NCI-H69 (cell line): Measurements from ENCODE around the gene TUBG2.
A peak's percentile ranks its signal among the peaks of the same experiment; 100 is the strongest.
"Not testable (repeated sequence)": the region's sequence is repeated elsewhere in the genome, so short reads cannot be mapped to it uniquely, and the experiment has no call there.

Source experiments
- DNase-seq: peaks from one replicate; lab custom pipeline; 2025; lab: John Stamatoyannopoulos, UW

The TUBG2 gene

DNA sequence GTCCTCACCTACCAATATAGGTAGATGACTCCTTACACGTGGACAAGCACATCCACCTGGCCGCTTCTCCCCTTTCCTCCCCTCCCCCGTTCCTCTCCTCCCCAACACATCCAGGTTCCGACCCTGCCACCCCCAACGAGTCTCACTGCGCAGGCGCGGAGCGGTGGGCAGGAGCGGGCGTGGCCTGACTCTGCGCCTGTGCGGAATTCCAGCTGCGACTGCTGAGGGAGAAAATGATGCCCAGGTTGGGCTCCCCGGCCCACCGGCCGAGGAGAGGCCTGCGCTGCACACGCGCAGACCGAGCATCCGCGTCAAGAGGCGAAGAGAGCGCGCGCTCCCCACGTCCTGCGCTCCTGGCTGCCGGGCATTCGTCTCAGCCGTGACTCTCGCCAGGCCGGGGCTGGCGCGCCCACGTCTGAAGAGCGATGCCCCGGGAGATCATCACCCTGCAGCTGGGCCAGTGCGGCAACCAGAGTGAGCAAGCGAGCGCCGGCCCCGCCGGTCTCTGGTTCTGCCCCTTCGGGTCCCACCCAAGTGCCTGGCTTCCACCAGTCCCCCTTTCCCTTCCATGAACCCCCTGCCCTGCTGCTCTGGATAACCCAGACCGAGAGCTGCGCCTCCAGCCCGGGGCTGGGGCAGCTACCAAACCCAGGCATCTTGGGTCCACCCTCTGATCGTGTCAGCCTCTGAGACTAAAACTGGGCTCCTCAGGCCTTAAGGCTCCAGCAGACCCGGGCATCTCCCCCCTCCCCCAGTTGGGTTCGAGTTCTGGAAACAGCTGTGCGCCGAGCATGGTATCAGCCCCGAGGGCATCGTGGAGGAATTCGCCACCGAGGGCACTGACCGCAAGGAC is at the start of gene TUBG2:
Gene TUBG2 (plus strand): TSS at position 206 of the 853 bp plus-strand sequence. CDS start 220 bp downstream, at position 426.
- peak; percentile 98 for DNase-seq

DNA sequence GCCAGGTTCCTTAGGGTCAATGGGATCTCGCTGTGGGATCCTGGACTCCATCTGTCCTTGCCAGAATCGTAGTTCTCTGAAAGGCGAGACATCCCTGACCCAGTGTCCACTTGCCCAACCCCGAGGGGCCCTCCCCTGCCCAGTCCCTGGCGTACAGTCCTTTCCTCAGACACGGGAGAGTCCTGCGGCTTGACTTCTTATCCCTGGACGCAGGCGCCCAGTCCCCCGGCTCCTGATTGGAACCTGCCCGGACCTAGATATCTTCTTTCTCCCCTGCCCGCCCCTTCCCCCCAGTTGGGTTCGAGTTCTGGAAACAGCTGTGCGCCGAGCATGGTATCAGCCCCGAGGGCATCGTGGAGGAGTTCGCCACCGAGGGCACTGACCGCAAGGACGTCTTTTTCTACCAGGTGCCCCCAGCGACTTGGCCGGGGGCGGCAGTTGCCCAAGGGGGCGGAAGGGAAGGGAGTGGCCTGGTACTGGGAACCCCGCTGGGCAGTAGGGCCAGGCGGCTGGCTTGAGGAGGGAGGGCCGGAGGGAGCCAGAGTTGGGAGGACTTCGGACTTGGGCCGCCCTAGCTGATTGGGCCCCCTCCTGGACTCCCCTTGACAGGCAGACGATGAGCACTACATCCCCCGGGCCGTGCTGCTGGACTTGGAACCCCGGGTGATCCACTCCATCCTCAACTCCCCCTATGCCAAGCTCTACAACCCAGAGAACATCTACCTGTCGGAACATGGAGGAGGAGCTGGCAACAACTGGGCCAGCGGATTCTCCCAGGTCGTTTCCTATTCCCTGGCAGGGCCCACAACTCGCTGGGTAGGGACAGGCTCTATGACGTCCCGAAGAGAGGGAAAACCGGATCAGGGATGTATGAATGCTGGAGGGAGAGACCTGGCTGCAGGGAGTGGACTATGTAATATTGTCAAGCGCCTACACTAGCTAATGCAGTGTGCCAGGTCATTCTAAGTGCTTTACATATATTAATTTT is 49.0 kb upstream of the TUBG2 start:
- DNase-seq: peak; percentile 63

DNA sequence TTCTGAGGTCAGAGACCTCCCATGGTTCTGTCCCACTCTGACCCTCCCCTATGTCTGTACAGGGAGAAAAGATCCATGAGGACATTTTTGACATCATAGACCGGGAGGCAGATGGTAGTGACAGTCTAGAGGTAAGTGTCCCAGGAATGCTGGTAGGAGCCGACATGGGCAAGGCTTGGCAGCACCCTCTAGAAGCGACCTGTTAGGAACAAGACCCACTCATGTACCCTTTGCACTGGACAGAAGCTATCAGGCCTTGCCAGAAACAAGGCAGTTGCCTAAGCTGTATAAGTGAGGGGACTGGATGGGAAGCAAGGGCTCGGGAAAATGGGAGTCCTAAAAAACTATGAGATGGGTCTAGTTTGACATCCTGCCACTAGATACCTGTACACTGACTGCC is 47.1 kb upstream of the TUBG2 start:
- DNase-seq: no peak

DNA sequence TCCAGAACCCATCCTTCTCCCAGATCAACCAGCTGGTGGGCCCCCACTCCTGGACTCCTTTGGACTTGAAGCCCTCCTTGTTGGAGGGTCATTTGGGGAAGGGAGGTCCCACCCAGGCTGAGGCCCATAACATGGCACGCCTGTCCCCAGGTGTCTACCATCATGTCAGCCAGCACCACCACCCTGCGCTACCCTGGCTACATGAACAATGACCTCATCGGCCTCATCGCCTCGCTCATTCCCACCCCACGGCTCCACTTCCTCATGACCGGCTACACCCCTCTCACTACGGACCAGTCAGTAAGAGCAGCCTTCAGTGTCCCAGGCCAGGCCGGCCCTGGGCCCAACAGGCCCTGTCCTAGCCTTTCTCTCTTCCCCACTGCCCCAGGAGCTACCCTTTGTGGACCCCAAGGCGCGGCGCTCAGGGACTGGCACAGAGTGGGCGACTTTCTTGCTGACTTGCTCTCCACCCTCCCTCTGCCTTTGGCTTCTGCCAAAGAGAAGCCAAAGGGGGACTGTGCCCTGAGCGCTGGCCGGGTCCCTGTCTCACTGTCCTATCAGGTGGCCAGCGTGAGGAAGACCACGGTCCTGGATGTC is 45.3 kb upstream of the TUBG2 start:
- DNase-seq: no peak

DNA sequence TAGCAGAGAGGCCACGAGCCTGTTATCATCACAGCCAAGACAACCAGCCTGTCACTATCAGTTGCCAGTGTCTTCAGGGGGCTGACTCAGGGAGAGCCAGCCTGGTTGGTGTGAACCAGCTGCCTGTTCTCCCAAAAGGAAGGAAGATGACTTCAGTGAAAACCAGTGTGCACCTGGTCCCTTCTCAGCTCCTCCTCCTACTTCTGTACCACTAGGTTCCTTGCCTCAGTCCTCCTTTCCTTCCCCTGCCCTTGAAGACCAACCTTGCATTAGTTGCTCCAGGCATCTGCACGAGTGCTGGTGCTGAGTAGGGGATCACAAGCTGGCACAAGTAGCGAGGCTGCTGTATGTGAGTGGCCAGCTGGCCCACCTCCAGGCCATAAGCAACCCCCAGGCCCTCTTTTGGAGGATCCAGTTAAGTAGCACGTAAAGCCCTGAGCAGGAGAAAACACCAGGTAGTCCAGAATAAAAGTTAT is 41.1 kb upstream of the TUBG2 start:
- peak; percentile 48 for DNase-seq

DNA sequence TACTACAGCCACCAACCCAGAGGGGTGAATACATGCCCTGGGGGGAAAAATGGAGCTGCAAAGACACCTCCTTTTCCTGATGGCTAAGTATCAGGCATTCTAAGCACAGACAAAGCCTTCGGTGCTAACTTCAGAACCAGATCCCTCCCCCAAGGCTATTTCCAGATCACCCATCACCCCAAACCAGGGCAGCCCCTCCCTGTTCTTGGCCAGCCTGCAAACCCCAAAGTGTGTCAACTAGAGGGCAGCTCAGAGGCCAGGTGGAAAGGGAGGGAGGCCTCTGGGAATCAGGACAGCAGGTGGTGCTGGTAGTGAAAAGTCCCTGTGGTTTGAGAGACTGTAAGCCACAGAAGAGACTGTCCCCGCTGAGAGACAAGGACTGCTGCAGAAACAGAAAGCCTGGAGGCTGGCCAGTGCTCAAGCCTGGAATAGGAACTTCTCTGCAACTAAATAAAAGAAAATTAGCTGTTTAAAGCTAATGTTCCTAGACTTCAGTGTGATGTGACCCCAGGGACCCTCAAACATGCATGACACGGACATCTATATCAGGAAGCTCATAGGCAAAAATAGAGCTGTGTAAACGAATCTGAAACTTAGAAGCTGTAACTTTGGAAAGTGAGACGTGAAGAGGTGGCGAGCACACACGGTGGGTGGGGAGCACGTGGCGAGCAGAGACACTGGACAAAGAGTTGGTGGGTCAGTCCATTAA is 40.5 kb upstream of the TUBG2 start:
- DNase-seq: peak; percentile 67

DNA sequence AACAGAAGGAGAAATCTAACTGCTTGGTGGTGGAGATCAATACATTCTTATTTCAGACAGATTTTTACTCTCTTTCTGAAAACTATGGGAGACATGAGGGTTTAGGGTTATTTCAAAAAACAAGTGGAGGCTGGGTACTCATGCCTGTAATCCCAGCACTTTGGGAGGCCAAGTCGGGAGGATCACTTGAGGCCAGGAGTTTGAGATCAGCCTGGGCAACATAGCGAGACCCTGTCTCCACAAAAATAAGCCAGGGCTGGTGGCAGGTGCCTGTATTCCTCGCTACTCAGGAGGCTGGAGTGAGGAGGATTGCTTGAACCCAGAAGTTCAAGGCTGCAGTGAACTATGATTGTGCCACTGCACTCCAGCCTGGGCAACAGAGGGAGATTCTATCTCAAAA is 37.1 kb upstream of the TUBG2 start:
- not testable (repeated sequence) for DNase-seq

DNA sequence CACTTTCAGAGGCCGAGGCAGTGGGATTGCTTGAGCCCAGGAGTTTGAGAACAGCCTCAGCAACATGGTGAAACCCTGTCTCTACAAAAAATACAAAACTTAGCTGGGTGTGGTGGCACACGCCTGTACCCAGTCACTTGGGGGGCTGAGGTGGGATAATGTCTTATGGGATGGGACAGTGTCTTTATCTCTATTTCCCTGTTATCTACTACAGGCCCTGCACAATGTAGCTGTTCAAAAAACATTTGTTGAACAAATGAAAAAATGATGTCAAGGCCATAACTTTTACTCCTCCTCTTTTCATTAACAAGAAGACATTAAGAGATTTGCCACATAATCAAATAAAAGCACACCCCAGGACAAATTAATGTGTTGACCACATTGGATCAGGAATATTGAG is 35.8 kb upstream of the TUBG2 start:
- no peak for DNase-seq

DNA sequence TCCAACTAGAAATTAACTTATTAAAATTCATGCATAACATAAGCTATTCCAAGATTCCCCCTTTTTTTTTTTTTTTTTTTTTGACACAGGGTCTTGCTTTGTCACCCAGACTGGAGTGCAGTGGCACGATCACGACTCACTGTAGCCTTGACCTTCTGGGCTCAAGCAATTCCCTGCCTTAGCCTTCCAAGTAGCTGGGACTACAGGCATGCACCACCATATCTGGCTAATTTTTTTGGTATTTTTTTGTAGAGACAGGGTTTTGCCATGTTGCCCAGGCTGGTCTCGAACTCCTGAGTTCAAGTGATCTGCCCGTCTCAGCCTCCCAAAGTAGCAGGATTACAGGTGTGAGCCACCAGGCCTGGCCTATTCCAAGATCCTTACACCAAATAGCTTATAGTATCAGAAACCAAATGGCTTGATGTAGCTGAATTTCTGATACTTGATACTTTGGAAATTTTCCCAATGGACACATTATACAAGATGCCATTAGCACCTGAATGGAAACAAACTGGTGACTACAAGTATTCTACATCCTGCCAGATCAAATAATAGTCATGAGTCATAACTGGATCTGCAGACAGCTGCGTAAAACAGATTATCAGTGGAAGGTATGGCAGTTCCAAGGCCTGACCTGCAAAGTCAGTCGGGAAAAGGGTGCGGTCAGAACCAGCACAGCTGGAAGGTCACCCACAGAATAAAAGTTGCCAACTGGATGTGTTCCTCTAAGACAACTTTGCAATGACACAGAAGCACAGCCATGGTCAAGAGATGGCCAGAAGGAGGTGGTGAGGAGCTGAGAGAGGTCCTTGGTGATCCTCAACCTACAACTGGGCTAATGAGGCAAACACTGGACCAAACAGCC is 35.1 kb upstream of the TUBG2 start:
- peak; percentile 62 for DNase-seq

DNA sequence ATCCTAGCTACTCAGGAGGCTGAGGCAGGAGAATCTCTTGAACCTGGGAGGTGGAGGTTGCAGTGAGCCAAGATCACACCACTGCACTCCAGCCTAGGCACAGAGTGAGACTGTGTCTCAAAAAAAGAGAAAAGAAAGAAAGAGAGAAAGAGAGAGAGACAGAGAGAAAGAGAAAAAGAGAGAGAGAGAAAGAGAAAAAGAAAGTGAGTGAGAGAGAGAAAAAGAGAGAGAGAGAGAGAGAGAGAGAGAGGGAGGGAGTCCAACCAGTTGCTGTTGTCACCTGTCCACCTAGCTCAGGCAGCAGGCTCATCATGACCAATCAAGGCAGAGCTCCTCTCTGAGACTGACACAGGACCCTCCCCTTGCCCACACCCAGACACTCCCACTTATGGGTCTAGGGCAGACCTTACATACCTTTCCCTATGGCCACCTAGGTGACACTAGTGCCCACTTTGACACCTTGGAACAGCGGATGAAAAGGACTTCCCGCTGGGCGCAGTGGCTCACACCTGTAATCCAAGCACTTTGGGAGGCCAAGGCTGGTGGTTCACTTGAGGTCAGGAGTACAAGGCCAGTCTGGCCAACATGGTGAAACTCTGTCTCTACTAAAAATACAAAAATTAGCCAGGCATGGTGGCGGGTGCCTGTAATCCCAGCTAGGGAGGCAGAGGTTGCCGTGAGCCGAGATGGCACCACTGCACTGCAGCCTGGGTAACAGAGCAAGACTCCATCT is 31.9 kb upstream of the TUBG2 start:
- DNase-seq: not testable (repeated sequence)

DNA sequence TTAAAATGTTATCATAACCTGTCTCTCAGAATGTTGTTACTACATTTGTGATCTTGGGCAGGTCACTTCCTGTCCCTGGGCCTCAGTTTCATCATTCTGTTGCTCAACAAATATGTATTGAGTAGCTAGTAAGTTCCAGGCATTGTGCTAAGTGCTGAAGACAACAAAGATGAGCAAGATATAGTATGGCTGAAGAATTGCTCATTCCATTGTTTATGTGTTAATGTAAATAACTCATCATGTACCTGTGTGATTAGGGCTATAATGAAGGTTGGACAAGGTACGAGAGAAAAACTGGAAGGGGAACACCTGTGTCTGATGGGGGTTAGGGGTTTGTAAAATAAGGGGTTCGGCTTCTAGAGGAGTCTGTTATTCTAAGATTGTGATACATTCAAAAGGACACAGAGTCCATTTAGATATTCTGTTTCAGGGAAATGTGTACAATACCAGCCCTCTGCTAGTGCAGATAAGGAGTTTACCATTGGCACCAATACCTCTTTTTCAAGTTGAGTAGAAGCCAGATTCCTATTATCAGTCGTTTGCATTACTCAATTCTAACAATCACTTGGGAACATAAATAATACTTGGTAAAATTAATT is 29.6 kb upstream of the TUBG2 start:
- DNase-seq: no peak

DNA sequence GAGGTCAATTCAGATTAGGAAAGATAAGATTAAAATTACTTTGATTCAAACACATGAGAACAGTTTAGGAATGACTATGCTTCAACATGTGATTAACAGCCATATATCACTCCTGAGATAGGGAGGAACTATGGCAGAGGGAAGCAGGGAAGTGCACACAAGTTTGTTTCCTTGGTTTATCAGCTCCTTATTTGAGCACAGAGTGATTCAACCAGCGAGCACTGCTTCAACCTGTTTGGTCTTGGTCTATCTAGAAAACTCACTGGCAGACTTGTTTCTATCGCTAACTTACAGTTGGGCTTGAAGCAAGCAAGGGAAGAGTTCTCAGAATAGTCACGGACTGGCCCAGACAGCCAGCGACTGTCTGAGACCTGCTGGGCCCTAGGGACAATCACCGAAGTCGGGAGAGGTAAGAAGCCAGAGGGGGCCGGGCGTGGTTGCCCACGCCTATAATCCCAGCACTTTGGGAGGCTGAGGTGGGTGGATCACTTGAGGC is 26.1 kb upstream of the TUBG2 start:
- DNase-seq: no peak

DNA sequence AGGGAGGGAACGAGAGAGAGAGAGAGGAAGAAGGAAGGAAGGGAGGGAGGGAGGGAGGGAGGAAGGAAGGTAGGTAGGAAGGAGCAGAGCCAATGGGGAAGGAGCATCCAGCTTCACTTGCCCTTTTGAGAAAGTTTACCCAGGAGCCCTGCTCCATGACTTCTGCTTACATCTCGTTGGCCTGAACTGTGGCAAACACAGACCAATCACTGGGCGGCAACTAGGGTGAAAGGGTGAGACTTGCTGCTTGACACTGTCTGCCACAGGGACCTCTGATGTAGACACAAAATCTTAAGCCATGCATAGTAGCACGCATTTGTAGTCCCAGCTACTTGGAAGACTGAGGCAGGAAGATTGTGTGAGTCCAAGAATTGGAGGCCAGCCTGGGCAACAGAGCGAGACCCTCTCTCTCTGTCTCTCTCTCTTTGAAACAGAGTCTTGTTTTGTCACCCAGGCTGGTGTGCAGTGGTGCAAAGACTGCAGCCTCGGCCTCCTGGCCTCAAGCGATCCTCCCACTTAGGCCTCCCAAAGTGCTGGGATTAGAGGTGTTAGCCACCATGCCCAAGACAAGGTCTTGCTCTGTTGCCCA is 19.5 kb upstream of the TUBG2 start:
- DNase-seq: no peak

DNA sequence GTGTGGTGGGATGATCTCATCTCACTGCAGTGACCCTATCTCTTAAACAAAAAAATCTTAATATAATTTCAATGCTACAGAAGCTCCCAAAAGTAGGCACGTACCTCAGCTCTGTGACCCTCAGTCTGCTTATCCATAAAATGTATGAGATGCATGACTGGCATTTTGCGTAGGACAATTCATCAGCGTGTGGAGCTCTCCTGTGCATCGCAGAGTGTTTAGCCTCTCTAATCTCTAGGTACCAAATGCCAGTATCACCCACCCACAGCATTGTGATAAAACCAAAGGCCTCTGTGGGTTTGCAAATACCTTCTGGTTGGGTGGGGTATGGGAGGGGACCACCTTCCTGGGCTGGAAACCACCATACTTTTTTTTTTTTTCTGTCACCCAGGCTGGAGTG is 19.0 kb upstream of the TUBG2 start:
- DNase-seq: no peak

DNA sequence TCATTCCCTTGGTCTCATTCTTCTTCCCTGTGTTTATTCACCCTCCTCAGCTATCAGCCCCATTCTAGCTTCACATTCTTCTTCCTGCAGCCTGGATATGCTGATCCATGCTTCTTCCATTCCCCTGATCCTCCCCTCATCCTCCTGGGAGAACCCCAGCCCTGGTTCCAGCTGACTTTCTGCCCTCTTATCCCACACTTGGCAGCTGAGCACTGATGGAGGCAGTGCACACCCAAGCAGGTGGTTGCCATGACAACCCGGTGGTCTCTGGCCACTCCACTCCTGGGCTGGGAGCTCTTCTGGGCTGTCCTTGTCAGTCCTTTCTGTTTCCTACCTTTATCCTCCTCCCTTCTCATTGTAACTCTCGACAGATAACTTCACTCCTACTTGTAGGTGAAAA is 16.7 kb upstream of the TUBG2 start:
- peak; percentile 44 for DNase-seq

DNA sequence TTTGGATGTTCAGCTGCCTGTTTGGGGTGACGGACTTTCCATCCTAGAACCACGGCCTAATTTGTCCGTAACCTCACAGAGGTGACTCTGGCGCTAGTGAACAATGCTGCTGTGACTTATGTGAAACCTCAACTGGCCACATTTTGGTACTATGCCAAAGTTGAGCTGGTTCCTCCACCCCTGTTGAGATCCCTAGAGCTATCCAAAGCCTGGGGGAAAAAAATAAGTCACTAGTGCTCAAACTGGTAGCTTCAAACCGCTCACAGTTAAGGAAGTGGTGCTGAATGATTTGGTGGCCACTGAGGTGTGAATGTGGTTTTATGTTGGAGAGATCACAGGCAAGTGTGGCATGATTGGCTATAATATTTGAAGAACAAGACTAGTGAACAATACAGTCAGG is 11.3 kb upstream of the TUBG2 start:
- no peak for DNase-seq

DNA sequence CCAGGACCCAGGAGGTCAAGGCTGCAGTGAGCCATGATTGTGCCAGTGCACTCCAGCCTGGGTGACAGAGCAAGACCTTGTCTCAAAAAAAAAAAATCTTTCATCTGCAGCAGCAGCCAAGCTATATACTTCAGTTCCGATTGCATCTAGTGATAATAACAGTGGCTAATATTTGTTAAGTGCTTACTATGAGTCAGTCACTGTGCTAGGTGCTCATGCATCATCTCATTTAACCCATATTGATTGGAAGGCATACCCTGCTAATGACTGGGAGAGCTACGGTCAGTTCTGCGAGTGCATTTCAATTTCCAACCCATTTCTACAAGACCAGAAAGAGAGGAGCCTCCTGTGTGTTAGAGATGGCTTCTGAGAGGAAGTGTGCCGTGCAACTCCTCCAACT is 7.7 kb upstream of the TUBG2 start:
- DNase-seq: no peak

DNA sequence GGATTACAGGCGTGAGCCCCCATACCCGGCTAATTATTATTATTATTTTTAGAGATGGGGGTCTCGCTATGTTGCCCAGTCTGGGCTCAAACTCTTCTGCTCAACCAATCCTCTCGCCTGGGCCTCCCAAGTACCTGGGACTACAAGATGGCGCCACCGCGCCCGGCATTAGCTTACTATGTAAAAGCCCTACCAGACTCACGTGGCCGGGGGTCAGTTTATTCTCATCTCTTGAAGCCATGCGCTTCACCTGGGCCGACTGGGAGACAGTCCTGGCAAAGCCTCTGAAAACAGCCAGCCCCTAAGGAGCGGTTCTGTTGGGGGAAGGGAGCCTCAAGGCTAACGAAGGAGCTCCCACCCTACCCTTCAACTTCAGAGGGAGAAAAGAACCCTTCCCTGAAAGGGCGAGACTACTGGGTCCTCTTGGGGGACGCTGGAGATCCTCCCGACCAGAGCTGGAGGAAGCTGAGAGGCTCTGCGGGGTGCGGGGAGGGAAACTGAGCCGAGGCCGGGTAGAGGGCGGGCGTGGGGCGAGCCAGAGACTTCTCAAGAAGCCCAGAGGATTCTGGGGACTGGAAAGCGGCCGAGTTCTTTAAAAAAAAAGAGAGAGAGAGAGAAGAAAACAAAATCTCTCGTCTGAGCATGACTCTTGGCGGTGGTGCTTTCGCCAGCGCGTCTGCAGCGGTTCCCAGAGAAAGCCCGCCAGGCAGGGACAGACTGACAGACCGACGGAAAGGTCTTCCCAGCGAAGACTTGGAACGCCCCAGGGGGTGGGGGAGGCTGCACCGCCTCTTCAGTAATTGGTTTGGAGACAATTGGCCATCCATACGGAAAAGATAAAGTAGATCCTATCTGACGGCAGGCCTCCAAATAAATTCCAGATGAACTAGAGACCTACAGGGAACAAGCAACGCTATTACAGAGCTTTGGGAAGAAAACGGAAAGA is 5.6 kb upstream of the TUBG2 start:
- DNase-seq: no peak
